Neural progenitor cell (in vitro differentiated cells): ENCODE results near the gene CDH13. TPM values are rescaled to one million over a fixed set of nuclear protein-coding genes. Genes with fewer than 3 reads are reported as not detected.

Experiments
- DNase-seq: peaks from one replicate; pipeline ENCODE4 v3.0.0-alpha.2; 2016; ENCODE audit warnings: low spot score
- H2AFZ ChIP-seq: fragments of 200-600 bp; sonication (generic); replicated peaks from 2 replicates; pipeline ENCODE4 v1.6.1; 2016; ENCODE audit warnings: antibody characterized with exemption
- H3F3A ChIP-seq: fragments of 200-600 bp; sonication (generic); 2 replicates; pipeline ENCODE4 v1.6.1; 2016; ENCODE audit warnings: antibody characterized with exemption, low read depth
- H3K27ac ChIP-seq: fragments of 200-600 bp; sonication (generic); 2 replicates; pipeline ENCODE4 v1.5.1; 2016; ENCODE audit warnings: mild to moderate bottlenecking
- H3K27me3 ChIP-seq: fragments of 200-600 bp; sonication (generic); 2 replicates; pipeline ENCODE4 v1.6.1; 2016; ENCODE audit warnings: mild to moderate bottlenecking, moderate library complexity
- H3K36me3 ChIP-seq: fragments of 200-600 bp; sonication (generic); 2 replicates; pipeline ENCODE4 v1.5.1; 2016
- H3K4me1 ChIP-seq: fragments of 200-600 bp; sonication (generic); 2 replicates; pipeline ENCODE4 v1.6.1; 2016; ENCODE audit warnings: mixed run types
- H3K4me2 ChIP-seq: fragments of 200-600 bp; sonication (generic); 2 replicates; pipeline ENCODE4 v1.6.1; 2016
- H3K4me3 ChIP-seq: fragments of 200-600 bp; sonication (generic); 2 replicates; pipeline ENCODE4 v1.5.1; 2016
- H3K79me2 ChIP-seq: fragments of 200-600 bp; sonication (generic); 2 replicates; pipeline ENCODE4 v1.6.1; 2016; ENCODE audit warnings: low read depth
- H3K9ac ChIP-seq: fragments of 200-600 bp; sonication (generic); 2 replicates; pipeline ENCODE4 v1.6.1; 2016
- H3K9me3 ChIP-seq: fragments of 200-600 bp; sonication (generic); 2 replicates; pipeline ENCODE4 v1.5.1; 2016; ENCODE audit warnings: low read depth
- H4K20me1 ChIP-seq: fragments of 200-600 bp; sonication (generic); 2 replicates; pipeline ENCODE4 v1.6.1; 2016; ENCODE audit warnings: low read depth
- H3K27ac Mint-ChIP-seq: 3 replicates; pipeline ENCODE4 v1.8.0; 2021; ENCODE audit warnings: mixed read lengths
- H3K27me3 Mint-ChIP-seq: 2 replicates; pipeline ENCODE4 v1.8.0; 2022; ENCODE audit warnings: low read depth, mild to moderate bottlenecking, inconsistent platforms, moderate library complexity, mixed read lengths; ENCODE audit not compliant: insufficient read depth
- H3K36me3 Mint-ChIP-seq: 3 replicates; pipeline ENCODE4 v1.8.0; 2021; ENCODE audit warnings: mixed read lengths
- H3K4me1 Mint-ChIP-seq: 3 replicates; pipeline ENCODE4 v1.8.0; 2021; ENCODE audit warnings: mixed read lengths
- H3K4me3 Mint-ChIP-seq: 3 replicates; pipeline ENCODE4 v1.8.0; 2021; ENCODE audit warnings: mild to moderate bottlenecking, moderate library complexity, mixed read lengths
- H3K9me3 Mint-ChIP-seq: 3 replicates; pipeline ENCODE4 v1.8.0; 2020; ENCODE audit warnings: mixed read lengths
- CTCF ChIP-seq: fragments of 200-600 bp; sonication (generic); IDR thresholded peaks from 2 replicates; pipeline ENCODE4 v1.5.1; 2017; ENCODE audit warnings: antibody characterized with exemption, mild to moderate bottlenecking
- EZH2 ChIP-seq: fragments of 200-600 bp; sonication (generic); IDR thresholded peaks from 2 replicates; pipeline ENCODE4 v1.6.1; 2017; ENCODE audit warnings: antibody characterized with exemption, mild to moderate bottlenecking, moderate library complexity
- EZH2phosphoT487 ChIP-seq: fragments of 200-600 bp; sonication (generic); IDR thresholded peaks from 2 replicates; pipeline ENCODE4 v1.6.1; 2017; ENCODE audit warnings: antibody characterized with exemption
- total RNA-seq: library from RNA; depleted of rRNA; stranded (reverse); fragments of >200 nt; gene quantifications from 2 replicates; pipeline ENCODE4 v1.2.3, GENCODE V29; 2015; ENCODE audit warnings: low replicate concordance

CDH13 gene
- total RNA-seq, 1 donor from 2014 or later = 3.0 TPM

- Mint-ChIP-seq H3K4me3 (no peak overlapping the region), H3K9me3 (peaks cover 3% of the 10 kb centered on the region), H3K27ac (no peak overlapping the region), H3K27me3 (peaks cover 12% of the 10 kb centered on the region), H3K36me3 (no peaks in the 10 kb centered on the region), H3K4me1 (peaks cover 5% of the 10 kb centered on the region)
- Histone ChIP-seq H3K79me2 (no peaks in the 10 kb centered on the region), H3K36me3 (no peaks in the 10 kb centered on the region), H3K27ac (no peak overlapping the region), H3F3A (no peaks in the 10 kb centered on the region), H3K4me2 (no peak overlapping the region), H2AFZ (no peak overlapping the region), H3K9ac (no peak overlapping the region), H3K9me3 (no peaks in the 10 kb centered on the region), H3K27me3 (no peaks in the 10 kb centered on the region), H4K20me1 (no peaks in the 10 kb centered on the region), H3K4me1 (no peaks in the 10 kb centered on the region), H3K4me3 (no peak overlapping the region)
- DNase-seq = peak; percentile 15
- TF ChIP-seq CTCF (peak; percentile 28), EZH2phosphoT487 (no peak)
Observed at GRCh38 chr16:83393196-83393981, 766.6 kb downstream of the CDH13 start.

GRCh38 chr16:83397601-83398291 lies 771.0 kb downstream of the CDH13 start:
- H3K27ac Mint-ChIP-seq = no peak overlapping the region
- Histone ChIP-seq H3K9me3 (no peaks in the 10 kb centered on the region), H3K4me2 (no peak overlapping the region), H3K36me3 (no peaks in the 10 kb centered on the region), H3K79me2 (no peaks in the 10 kb centered on the region), H3K9ac (no peak overlapping the region), H3K27ac (no peak overlapping the region), H3K4me3 (no peak overlapping the region), H3K27me3 (no peaks in the 10 kb centered on the region), H2AFZ (no peak overlapping the region), H4K20me1 (no peaks in the 10 kb centered on the region), H3K4me1 (no peaks in the 10 kb centered on the region), H3F3A (no peaks in the 10 kb centered on the region)
- no peak overlapping the region for H3K4me3 Mint-ChIP-seq
- DNase-seq = no peak
- H3K27me3 Mint-ChIP-seq = peaks cover 10% of the 10 kb centered on the region
- H3K9me3 Mint-ChIP-seq = peaks cover 3% of the 10 kb centered on the region
- TF ChIP-seq CTCF (no peak), EZH2phosphoT487 (no peak), EZH2 (no peak)
- peaks cover 5% of the 10 kb centered on the region for H3K4me1 Mint-ChIP-seq
- no peaks in the 10 kb centered on the region for H3K36me3 Mint-ChIP-seq

GRCh38 chr16:83400234-83400633 lies 773.5 kb downstream of the CDH13 start:
- Mint-ChIP-seq H3K9me3 (no peaks in the 10 kb centered on the region), H3K36me3 (no peaks in the 10 kb centered on the region), H3K27ac (no peak overlapping the region), H3K27me3 (peaks cover 8% of the 10 kb centered on the region), H3K4me3 (no peak overlapping the region), H3K4me1 (peaks cover 18% of the 10 kb centered on the region)
- no peak overlapping the region for H2AFZ ChIP-seq
- DNase-seq = peak; percentile 35
- H3K36me3 ChIP-seq = no peaks in the 10 kb centered on the region
- H3K9me3 ChIP-seq = no peaks in the 10 kb centered on the region
- TF ChIP-seq EZH2phosphoT487 (no peak), CTCF (peak; percentile 49)
- no peaks in the 10 kb centered on the region for H3K4me1 ChIP-seq
- H3K27ac ChIP-seq = no peak overlapping the region
- no peaks in the 10 kb centered on the region for H3K27me3 ChIP-seq
- H3K4me2 ChIP-seq = no peak overlapping the region
- no peaks in the 10 kb centered on the region for H3F3A ChIP-seq
- no peaks in the 10 kb centered on the region for H4K20me1 ChIP-seq
- no peak overlapping the region for H3K4me3 ChIP-seq
- no peak overlapping the region for H3K9ac ChIP-seq
- H3K79me2 ChIP-seq = no peaks in the 10 kb centered on the region
